VCaP (cell line): ENCODE measurements around the gene B3GNT8.
A peak's percentile ranks its signal among the peaks of the same experiment; 100 is the strongest.

ENCODE experiments used
- H3K27ac ChIP-seq: fragments of 450-650 bp; 2 replicates; pipeline ENCODE4 v1.5.1; 2017
- CTCF ChIP-seq: fragments of 450-650 bp; conservative IDR thresholded peaks from 2 replicates; pipeline ENCODE4 v1.5.1; 2017; ENCODE audit warnings: mild to moderate bottlenecking, moderate library complexity

The B3GNT8 gene

DNA sequence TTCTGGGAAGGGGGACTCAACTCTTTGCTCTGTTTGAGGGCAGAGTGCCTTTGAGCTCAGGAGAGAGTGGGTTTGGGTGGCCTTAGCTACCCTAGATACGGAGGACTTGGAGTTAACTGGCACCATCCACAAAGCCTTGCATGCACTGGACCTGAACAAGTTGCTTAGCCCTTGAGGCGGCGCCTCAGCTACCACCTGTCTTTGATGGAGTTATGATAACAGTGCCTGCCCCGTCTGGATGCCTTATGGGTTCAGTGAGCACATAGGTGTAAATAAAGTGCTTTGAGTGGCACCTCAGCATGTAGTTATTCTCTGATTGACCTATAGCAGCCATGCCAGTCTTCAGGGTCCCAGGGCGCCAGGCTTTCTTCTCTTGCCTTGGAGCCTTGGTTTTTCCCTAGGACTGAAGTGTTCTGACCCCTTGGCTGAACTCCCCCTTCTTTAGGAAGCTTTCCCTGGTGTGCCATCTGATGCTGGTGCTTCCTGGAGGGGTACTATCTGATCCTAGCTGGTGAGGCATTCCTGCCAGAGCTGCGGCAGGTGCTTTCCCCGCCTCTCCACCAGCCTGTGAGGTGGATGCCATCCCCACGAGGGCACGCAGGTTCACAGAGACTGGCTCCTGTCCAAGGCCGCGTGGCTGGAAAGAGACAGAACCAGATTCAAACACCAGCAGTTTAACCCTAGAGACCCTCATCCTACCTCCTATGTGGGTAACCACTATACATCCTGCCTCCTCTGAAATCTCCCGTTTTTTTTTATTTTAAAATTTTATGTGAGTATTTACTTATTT, 23.8 kb downstream of the B3GNT8 start:
- no peak for TF ChIP-seq CTCF
- H3K27ac ChIP-seq, result peak overlapping the region; percentile 19; the same call in 1 of the 2 replicates

DNA sequence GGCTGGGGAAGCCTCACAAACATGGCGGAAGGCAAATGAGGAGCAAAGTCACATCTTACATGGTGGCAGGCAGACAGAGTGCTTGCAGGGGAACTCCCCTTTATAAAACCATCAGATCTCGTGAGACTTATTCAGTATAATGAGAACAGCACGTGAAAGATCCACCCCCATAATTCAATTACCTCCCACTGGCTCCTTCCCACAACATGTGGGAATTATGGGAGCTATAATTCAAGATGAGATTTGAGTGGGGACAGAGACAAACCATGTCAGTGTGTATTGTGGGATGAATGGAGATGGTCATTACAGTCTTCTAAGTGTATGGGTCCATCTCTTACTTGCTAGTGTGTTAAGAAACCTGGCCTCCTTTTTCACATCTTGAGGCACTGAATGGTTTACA, 25.2 kb downstream of the B3GNT8 start:
- no peak overlapping the region for H3K27ac ChIP-seq
- TF ChIP-seq CTCF, result no peak

GRCh38 chr19:41401483-41401882, 25.7 kb downstream of the B3GNT8 start:
- H3K27ac ChIP-seq, result no peak overlapping the region
- no peak for TF ChIP-seq CTCF

GRCh38 chr19:41399525-41399924, 27.6 kb downstream of the B3GNT8 start:
- no peak overlapping the region for H3K27ac ChIP-seq
- TF ChIP-seq CTCF, result no peak

- no peak overlapping the region; the same call in 1 of the 2 replicates for H3K27ac ChIP-seq
- no peak for TF ChIP-seq CTCF
These were observed 28.1 kb downstream of the B3GNT8 start for GRCh38 chr19:41399091-41399490.

GRCh38 chr19:41398598-41398997, 28.6 kb downstream of the B3GNT8 start:
- H3K27ac ChIP-seq, result peak overlapping the region; percentile 97
- no peak for TF ChIP-seq CTCF

- peak overlapping the region; percentile 97 for H3K27ac ChIP-seq
- no peak for TF ChIP-seq CTCF
These were observed 29.1 kb downstream of the B3GNT8 start for GRCh38 chr19:41398050-41398418.
